ENCODE measurements around the gene COPS7B.

Gene COPS7B

DNA sequence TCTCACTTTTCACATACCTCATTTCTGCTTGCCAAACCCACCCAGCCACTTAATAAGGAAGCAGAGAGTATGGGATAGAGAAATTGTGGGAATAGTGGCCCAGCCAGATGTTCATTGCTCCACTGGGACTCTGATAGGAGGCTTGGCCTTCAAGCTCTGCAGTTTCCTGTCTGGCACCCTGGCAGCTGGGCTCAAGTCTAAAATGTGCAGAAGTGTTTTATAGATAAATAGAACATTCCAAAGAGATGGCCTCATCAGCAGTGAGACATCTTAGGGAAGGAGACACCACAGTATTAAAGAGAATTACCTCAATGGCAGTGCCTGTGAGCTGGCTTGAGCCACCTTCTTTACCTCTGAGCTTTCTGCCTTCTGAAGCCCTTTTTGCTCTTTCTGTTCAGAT, 24.7 kb downstream of the COPS7B start:
- TF ChIP-seq EZH2phosphoT487 (IDR thresholded peaks at IDR 0.05; ENCODE audit: borderline replicate concordance, low read length) = no peak
- no peak for TF ChIP-seq CTCF (IDR thresholded peaks at IDR 0.05; ENCODE audit: low read depth, low read length, poor library complexity, severe bottlenecking)
- Histone ChIP-seq H3K9me3 (ENCODE audit: control insufficient read depth, insufficient read depth, low read length) (no peaks in the 10 kb centered on the region), H4K20me1 (ENCODE audit: control insufficient read depth, insufficient read depth, low read depth, low read length) (no peaks in the 10 kb centered on the region), H3K4me1 (ENCODE audit: control insufficient read depth, low read length) (no peaks in the 10 kb centered on the region), H3F3A (ENCODE audit: control insufficient read depth, insufficient read depth) (no peaks in the 10 kb centered on the region), H3K4me2 (ENCODE audit: low read length) (no peak overlapping the region), H3K36me3 (ENCODE audit: control insufficient read depth, low read length) (peaks cover 42% of the 10 kb centered on the region), H3K9me2 (replicated peaks; ENCODE audit: control insufficient read depth, low read length) (no peaks in the 10 kb centered on the region), H3K4me3 (ENCODE audit: low read length) (no peak overlapping the region), H3K27me3 (ENCODE audit: control insufficient read depth, low read length) (no peaks in the 10 kb centered on the region), H3K79me2 (ENCODE audit: control insufficient read depth, low read length) (no peaks in the 10 kb centered on the region), H3K27ac (ENCODE audit: low read depth, low read length) (no peak overlapping the region)

DNA sequence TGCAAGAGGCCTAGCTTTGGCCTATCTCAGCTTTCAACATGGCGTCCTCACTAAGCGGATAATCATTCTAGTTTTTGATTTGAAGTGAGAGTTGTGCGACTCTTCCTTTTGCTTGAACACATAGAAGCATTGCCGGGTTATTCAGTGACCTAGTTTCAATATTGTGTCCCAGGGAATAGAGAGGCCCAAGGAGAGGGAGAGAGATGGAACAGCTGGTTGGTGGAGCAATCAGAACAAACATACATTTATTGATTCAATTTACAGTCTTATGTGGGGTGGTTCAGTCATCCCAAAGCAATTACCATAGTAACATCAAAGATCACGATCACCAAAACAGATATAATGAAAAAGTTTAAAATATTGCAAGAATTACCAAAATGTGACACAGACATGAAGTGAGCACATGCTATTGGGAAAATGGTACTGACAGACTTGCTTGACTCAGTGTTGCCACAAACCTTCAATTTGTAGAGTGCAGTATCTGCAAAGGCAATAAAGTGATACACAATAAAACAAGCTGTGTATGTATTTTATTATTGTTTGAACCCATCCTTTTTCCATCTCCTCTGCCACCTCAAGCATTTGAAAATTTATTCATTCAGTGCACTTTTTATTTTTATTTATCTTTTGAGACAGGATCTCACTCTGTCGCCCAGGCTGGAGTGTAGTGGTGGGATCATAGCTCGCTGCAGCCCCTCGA, 30.2 kb downstream of the COPS7B start:
- no peaks in the 10 kb centered on the region for H3K9me3 ChIP-seq (ENCODE audit: control insufficient read depth, insufficient read depth, low read length)
- no peak overlapping the region for H3K4me2 ChIP-seq (ENCODE audit: low read length)
- H3F3A ChIP-seq (ENCODE audit: control insufficient read depth, insufficient read depth) = no peaks in the 10 kb centered on the region
- no peaks in the 10 kb centered on the region for H3K27me3 ChIP-seq (ENCODE audit: control insufficient read depth, low read length)
- no peaks in the 10 kb centered on the region for H3K79me2 ChIP-seq (ENCODE audit: control insufficient read depth, low read length)
- H3K4me1 ChIP-seq (ENCODE audit: control insufficient read depth, low read length) = no peaks in the 10 kb centered on the region
- no peak for TF ChIP-seq EZH2phosphoT487 (IDR thresholded peaks at IDR 0.05; ENCODE audit: borderline replicate concordance, low read length)
- TF ChIP-seq CTCF (IDR thresholded peaks at IDR 0.05; ENCODE audit: low read depth, low read length, poor library complexity, severe bottlenecking) = no peak
- H3K36me3 ChIP-seq (ENCODE audit: control insufficient read depth, low read length) = no peaks in the 10 kb centered on the region
- H4K20me1 ChIP-seq (ENCODE audit: control insufficient read depth, insufficient read depth, low read depth, low read length) = no peaks in the 10 kb centered on the region
- no peak overlapping the region for H3K27ac ChIP-seq (ENCODE audit: low read depth, low read length)
- no peaks in the 10 kb centered on the region for H3K9me2 ChIP-seq (replicated peaks; ENCODE audit: control insufficient read depth, low read length)
- no peak overlapping the region for H3K4me3 ChIP-seq (ENCODE audit: low read length)

- Histone ChIP-seq H3K4me3 (ENCODE audit: low read length) (no peak overlapping the region), H4K20me1 (ENCODE audit: control insufficient read depth, insufficient read depth, low read depth, low read length) (no peaks in the 10 kb centered on the region), H3F3A (ENCODE audit: control insufficient read depth, insufficient read depth) (no peaks in the 10 kb centered on the region), H3K4me1 (ENCODE audit: control insufficient read depth, low read length) (no peaks in the 10 kb centered on the region), H3K4me2 (ENCODE audit: low read length) (no peak overlapping the region), H3K27me3 (ENCODE audit: control insufficient read depth, low read length) (no peaks in the 10 kb centered on the region), H3K9me2 (replicated peaks; ENCODE audit: control insufficient read depth, low read length) (no peaks in the 10 kb centered on the region), H3K9me3 (ENCODE audit: control insufficient read depth, insufficient read depth, low read length) (no peaks in the 10 kb centered on the region), H3K27ac (ENCODE audit: low read depth, low read length) (no peak overlapping the region), H3K36me3 (ENCODE audit: control insufficient read depth, low read length) (no peaks in the 10 kb centered on the region), H3K79me2 (ENCODE audit: control insufficient read depth, low read length) (no peaks in the 10 kb centered on the region)
- TF ChIP-seq EZH2phosphoT487 (IDR thresholded peaks at IDR 0.05; ENCODE audit: borderline replicate concordance, low read length) = no peak
- no peak for TF ChIP-seq CTCF (IDR thresholded peaks at IDR 0.05; ENCODE audit: low read depth, low read length, poor library complexity, severe bottlenecking)
Measured at GRCh38 chr2:231819447-231820042, 33.3 kb downstream of the COPS7B start.
